Heart left ventricle (tissue), 16 donors: ENCODE data around the gene TNS1. TPM values are rescaled to one million over a fixed set of nuclear protein-coding genes. Genes with fewer than 3 reads are reported as not detected.

Experiments
- ATAC-seq, 4 donors: fragments of 200-7000 bp; cut with Tn5 transposase; one replicate each; pipeline ENCODE4 v1.9.1; 2020 to 2022; ENCODE audit warnings: moderate library complexity in 4 of 4, mild to moderate bottlenecking in 3 of 4, moderate number of reproducible peaks in 1 of 4
- DNase-seq, 5 donors: peaks; one replicate each; pipeline ENCODE4 v3.0.0-alpha.2; 2020
- H3K27ac ChIP-seq, 12 donors: fragments of 200-600 bp; sonication (generic) in 4 of 12; one replicate each; pipeline versions ENCODE4 v1.5.0 to v1.8.0; 2016 to 2022; ENCODE audit warnings: mild to moderate bottlenecking in 2 of 12
- H3K27me3 ChIP-seq, 9 donors: fragments of 200-600 bp; sonication (generic) in 2 of 9; one replicate each; pipeline versions ENCODE4 v1.5.1 to v1.8.0; 2016 to 2022; ENCODE audit warnings: mild to moderate bottlenecking in 3 of 9
- H3K36me3 ChIP-seq, 9 donors: fragments of 200-600 bp; sonication (generic) in 2 of 9; one replicate each; pipeline versions ENCODE4 v1.5.0 to v1.8.0; 2018 to 2022; ENCODE audit warnings: mild to moderate bottlenecking in 2 of 9
- H3K4me1 ChIP-seq, 12 donors: fragments of 200-600 bp; sonication (generic) in 4 of 12; one replicate each; pipeline versions ENCODE4 v1.5.0 to v1.8.0; 2016 to 2022; ENCODE audit warnings: mild to moderate bottlenecking in 3 of 12
- H3K4me3 ChIP-seq, 12 donors: fragments of 200-600 bp; sonication (generic) in 4 of 12; one replicate each; pipeline versions ENCODE4 v1.5.0 to v1.8.0; 2017 to 2022; ENCODE audit warnings: mild to moderate bottlenecking in 9 of 12, moderate library complexity in 4 of 12
- H3K9me3 ChIP-seq, 12 donors: fragments of 200-600 bp; sonication (generic) in 4 of 12; one replicate each; pipeline versions ENCODE4 v1.5.0 to v1.8.0; 2016 to 2022; ENCODE audit warnings: mild to moderate bottlenecking in 1 of 12
- CTCF ChIP-seq, 12 donors: fragments of 200-600 bp; sonication (generic) in 4 of 12; IDR thresholded peaks; one replicate each; pipeline versions ENCODE4 v1.5.0 to v1.8.0; 2018 to 2022; ENCODE audit warnings: antibody characterized with exemption in 12 of 12, mild to moderate bottlenecking in 5 of 12
- POLR2A ChIP-seq, 2 donors: fragments of 450-650 bp; IDR thresholded peaks; one replicate each; pipeline ENCODE4 v1.6.1; 2017; ENCODE audit warnings: antibody characterized with exemption in 2 of 2, mild to moderate bottlenecking in 2 of 2, moderate library complexity in 2 of 2
- WGBS, 4 donors: extraction: QIAGEN DNeasy Blood & Tissue Kit in 2 of 4; methylation state at CpG; one replicate each; pipeline versions ENCODE4 v1.1.5 to v1.1.7; 2013 to 2018; 5-methylcytosine and 5-hydroxymethylcytosine counted together
- intact Hi-C, 10 donors: fragments of 100-400 bp; cut with DNase I; formaldehyde crosslinking; loops; one replicate each; pipeline versions ENCODE4 v1.11.1 to v1.14.2; 2022
- polyA plus RNA-seq, 2 donors: library from polyadenylated mRNA; stranded (reverse); fragments of 200-250 nt; gene quantifications; one replicate each; pipeline ENCODE4 v1.2.3, GENCODE V29; 2013
- total RNA-seq, 9 donors: library from RNA; depleted of rRNA in 2 of 9; stranded (reverse); fragments of >200 nt in 2 of 9; fragmentation: NEBNext Ultra II Directional in 3 of 9; extraction: Animal tissue kit (Norgen Biotek cat#: 25700) in 3 of 9; gene quantifications; one replicate each; pipeline versions ENCODE4 v1.1.0 to v1.2.4, GENCODE V29; 2016 to 2023
- donor health status: ischemic (EF 13 %, LVEDD 7.1; RV severe dilation, severe dysfunction).
- donor health status: healthy with polysubstance abuse.
- donor health status: DM: no; HTN: yes; CAD: no.
- donor health status: DM: no; HTN: no; CAD: no.
- donor health status: ischemic (EF 25% LVEDD 6.9; RV normal size, moderate dysfunction).
- donor health status: ischemic (EF 25% LVEDD 5.7; RV mildly dilated, moderate dysfunction).
- donor health status: healthy.
- donor health status: DM: yes; HTN: yes; CAD: no.
- donor health status: ischemic (EF 35%, LVEDD 5.7; RV mildly dilated, moderate dysfunction).
- donor health status: nonischemic (EF 11% LVEDD 7.7; RV severe dilation, severe dysfunction).
- donor health status: DM: yes; HTN: yes; CAD: no.
- donor health status: PGD.
- donor health status: ischemic (EF 29% LVEDD 5.4; RV normal size, mild dysfunction).
- donor health status: nonischemic (EF 23%, LVEDD 6.1; RV moderate dilation, normal function).

The TNS1 gene
- total and polyA plus RNA-seq, 11 donors, result 243 to 899 (median 669) TPM

- intact Hi-C loops, result loop anchor here in 2 of 10 donors (10.0 kb wide), 1 partner anchor 54 kb away; no protein-coding TSS in a partner anchor
- peak in 1 of 5 donors; percentile 46 for DNase-seq
- ATAC-seq, result no peak
- Histone ChIP-seq H3K27ac (peak overlapping the region in 9 of 12 donors; percentile 5 to 63 (median 25)), H3K4me3 (no peak overlapping the region), H3K36me3 (peaks cover 0 to 65% (median 59%) of the 10 kb centered on the region in 9 donors), H3K4me1 (peaks cover 3 to 86% (median 41%) of the 10 kb centered on the region in 12 donors), H3K9me3 (no peaks in the 10 kb centered on the region), H3K27me3 (no peaks in the 10 kb centered on the region)
- WGBS, 4 donors, result 78 to 84% (median 80%) methylated on average over 10 of the region's 10 CpGs
- TF ChIP-seq CTCF (IDR thresholded peaks at IDR 0.05) (no peak), POLR2A (IDR thresholded peaks at IDR 0.05) (no peak)
Measured at GRCh38 chr2:217800433-217801114, 202.2 kb downstream of the TNS1 start.

- DNase-seq, result peak in 1 of 5 donors; percentile 25
- TF ChIP-seq POLR2A (IDR thresholded peaks at IDR 0.05), result no peak
- TF ChIP-seq CTCF (IDR thresholded peaks at IDR 0.05), result no peak
- 77 to 81% (median 79%) methylated on average over 15 of the region's 15 CpGs for WGBS, 4 donors
- no peaks in the 10 kb centered on the region for H3K27me3 ChIP-seq
- peak overlapping the region in 6 of 12 donors; percentile 13 to 77 (median 28) for H3K27ac ChIP-seq
- H3K4me3 ChIP-seq, result no peak overlapping the region
- ATAC-seq, result no peak
- peaks cover 3 to 86% (median 42%) of the 10 kb centered on the region in 12 donors for H3K4me1 ChIP-seq
- H3K36me3 ChIP-seq, result peaks cover 0 to 62% (median 57%) of the 10 kb centered on the region in 9 donors
- intact Hi-C loops, result loop anchor here in 2 of 10 donors (10.0 kb wide), 1 partner anchor 55 kb away; no protein-coding TSS in a partner anchor
- no peaks in the 10 kb centered on the region for H3K9me3 ChIP-seq
Measured at GRCh38 chr2:217799563-217800432, 203.0 kb downstream of the TNS1 start.

GRCh38 chr2:217798743-217799562, 203.8 kb downstream of the TNS1 start:
- TF ChIP-seq POLR2A (IDR thresholded peaks at IDR 0.05) (no peak), CTCF (IDR thresholded peaks at IDR 0.05) (no peak)
- peak overlapping the region in 7 of 12 donors; percentile 1 to 77 (median 16) for H3K27ac ChIP-seq
- intact Hi-C loops, result no loop called here
- DNase-seq (peak in 1 of 5 donors; percentile 47), ATAC-seq (no peak)
- H3K4me3 ChIP-seq, result no peak overlapping the region
- H3K27me3 ChIP-seq, result no peaks in the 10 kb centered on the region
- 67 to 81% (median 71%) methylated on average over 14 of the region's 14 CpGs for WGBS, 4 donors
- H3K9me3 ChIP-seq, result no peaks in the 10 kb centered on the region
- H3K36me3 ChIP-seq, result peaks cover 0 to 54% (median 48%) of the 10 kb centered on the region in 9 donors
- H3K4me1 ChIP-seq, result peaks cover 3 to 90% (median 48%) of the 10 kb centered on the region in 12 donors
